Measurements from ENCODE around the gene DNAJC12. TPM values are rescaled to one million over a fixed set of nuclear protein-coding genes. Genes with fewer than 3 reads are reported as not detected.

Gene DNAJC12
- polyA plus RNA-seq (2012; rRNA removed): 7.9 and 9.3 TPM in 2 replicates
- 13.8 and 18.3 TPM in 2 replicates for polyA plus RNA-seq (2012; cell fraction: cytosol; rRNA removed)
- polyA plus RNA-seq (2012; cell fraction: nucleus; rRNA removed): 2.4 and 4.2 TPM in 2 replicates

DNA sequence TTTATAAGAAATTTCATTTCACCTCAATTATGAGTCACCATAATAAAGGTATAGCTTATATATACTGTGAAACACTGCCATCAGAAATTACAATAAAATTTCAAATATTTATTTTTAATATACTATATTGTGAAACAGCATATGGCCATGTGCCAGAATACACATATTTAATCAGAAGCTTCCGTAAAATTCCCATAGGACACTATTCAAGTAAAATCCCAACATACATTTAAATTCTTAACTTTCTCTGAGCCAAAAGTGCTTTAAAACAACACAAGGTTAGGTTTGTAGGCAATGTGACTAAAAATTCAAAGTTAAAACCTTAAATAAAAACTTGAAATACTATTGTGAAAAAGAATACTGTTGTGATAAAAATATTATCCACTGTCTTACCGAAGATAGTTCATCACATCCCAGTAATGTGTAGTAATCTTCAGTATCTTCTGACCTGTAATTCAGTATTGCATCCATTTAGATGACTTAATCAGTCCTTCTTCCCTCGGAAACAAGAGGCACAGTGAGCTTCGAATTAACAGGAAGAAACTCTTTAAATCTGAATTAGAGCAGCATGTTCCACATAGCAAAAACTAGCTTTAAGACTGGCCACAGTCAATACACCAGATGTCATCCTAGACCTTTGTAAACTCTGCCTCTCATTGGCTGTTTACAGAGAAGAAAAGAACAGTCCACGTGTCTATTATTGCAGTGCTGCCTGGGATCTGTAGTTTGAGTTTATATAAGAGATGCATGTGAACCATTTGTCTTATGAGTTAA lies at the start of gene DNAJC12:
DNAJC12 (minus strand) TSS at position 648 of the 774 bp plus-strand sequence; CDS start at position 471, 177 bp downstream.
- Histone ChIP-seq H3K4me2 (peak within 1 kb of the TSS; percentile 47; the same call in 1 of the 2 replicates), H3K9me3 (no peaks in the 10 kb centered on the region), H3K4me1 (ENCODE audit: control insufficient read depth in 1 of 2, insufficient read depth in 2 of 2, low read depth in 1 of 2, low read length in 1 of 2) (peaks cover 0 to 4% of the 10 kb centered on the region in 2 experiments; a peak in 2 of 4 replicates), H3F3A (replicated peaks; ENCODE audit: insufficient read depth) (no peaks in the 10 kb centered on the region), H3K4me3 (ENCODE audit: low read depth in 2 of 2, low read length in 1 of 2) (peak within 1 kb of the TSS; percentile 21 to 53; a peak in 3 of 4 replicates), H3K36me3 (replicated peaks in 1 of 2; ENCODE audit: control insufficient read depth in 1 of 2, insufficient read depth in 2 of 2, low read length in 1 of 2) (no peaks in the 10 kb centered on the region), H2AFZ (ENCODE audit: low read depth) (peak within 1 kb of the TSS; percentile 73), H3K79me2 (ENCODE audit: insufficient read depth) (no peaks in the 10 kb centered on the region), H3K27ac (ENCODE audit: low read depth in 2 of 2, low read length in 1 of 2) (peak within 1 kb of the TSS; percentile 5 to 67; a peak in 3 of 4 replicates), H4K20me1 (ENCODE audit: insufficient read depth) (no peaks in the 10 kb centered on the region), H3K9me2 (no peaks in the 10 kb centered on the region), H3K9ac (peak within 1 kb of the TSS; percentile 13; the same call in 1 of the 2 replicates), H3K27me3 (ENCODE audit: insufficient read depth) (no peaks in the 10 kb centered on the region)
- ChIA-PET POLR2A (interaction anchor here (1.4 kb wide), 1 partner anchor 46 kb away, joined by 7 read pairs; the partner anchor contains the start of gene SIRT1), CTCF (interaction anchor here (0.8 to 2.1 kb wide), 3 partner anchors 12 to 44 kb away, joined by 3 to 15 read pairs (median 3); no protein-coding TSS in a partner anchor)
- TF ChIP-seq SIN3A (IDR thresholded peaks at IDR 0.05; ENCODE audit: borderline replicate concordance, low read depth, low read length) (0 out of 2 replicates have a peak, but pooled peaks have one; percentile 26), NRF1 (IDR thresholded peaks at IDR 0.05; ENCODE audit: low read depth, low read length) (no peak), CHD2 (IDR thresholded peaks at IDR 0.05; ENCODE audit: low read length, partially characterized antibody) (no peak), MEF2A (IDR thresholded peaks at IDR 0.05; ENCODE audit: borderline replicate concordance, low read depth) (no peak), RXRA (IDR thresholded peaks at IDR 0.05; ENCODE audit: borderline replicate concordance, low read depth) (no peak), NFIC (IDR thresholded peaks at IDR 0.05; ENCODE audit: borderline replicate concordance) (no peak), SMC3 (IDR thresholded peaks at IDR 0.05; ENCODE audit: low read depth, low read length) (no peak), FOSL2 (IDR thresholded peaks at IDR 0.05; ENCODE audit: borderline replicate concordance, low read depth) (no peak), TEAD4 (IDR thresholded peaks at IDR 0.05; ENCODE audit: borderline replicate concordance, insufficient read depth) (no peak), MXI1 (IDR thresholded peaks at IDR 0.05; ENCODE audit: low read depth, low read length) (peak; percentile 96), RFX5 (IDR thresholded peaks at IDR 0.05; ENCODE audit: low read length) (no peak), POLR2AphosphoS5 (IDR thresholded peaks at IDR 0.05; ENCODE audit: low read depth, low read length) (peak; percentile 49; the same call in 1 of the 2 replicates), FOXJ3 (CRISPR knock-in tag; IDR thresholded peaks at IDR 0.05) (no peak), EZH2phosphoT487 (IDR thresholded peaks at IDR 0.05; ENCODE audit: borderline replicate concordance, low read depth) (no peak), ELF1 (IDR thresholded peaks at IDR 0.05) (no peak)
- TF ChIP-seq, protein P1, sequence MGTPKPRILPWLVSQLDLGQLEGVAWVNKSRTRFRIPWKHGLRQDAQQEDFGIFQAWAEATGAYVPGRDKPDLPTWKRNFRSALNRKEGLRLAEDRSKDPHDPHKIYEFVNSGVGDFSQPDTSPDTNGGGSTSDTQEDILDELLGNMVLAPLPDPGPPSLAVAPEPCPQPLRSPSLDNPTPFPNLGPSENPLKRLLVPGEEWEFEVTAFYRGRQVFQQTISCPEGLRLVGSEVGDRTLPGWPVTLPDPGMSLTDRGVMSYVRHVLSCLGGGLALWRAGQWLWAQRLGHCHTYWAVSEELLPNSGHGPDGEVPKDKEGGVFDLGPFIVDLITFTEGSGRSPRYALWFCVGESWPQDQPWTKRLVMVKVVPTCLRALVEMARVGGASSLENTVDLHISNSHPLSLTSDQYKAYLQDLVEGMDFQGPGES (IDR thresholded peaks at IDR 0.05; ENCODE audit: low read depth, low read length): no peak; the same call in 1 of the 2 replicates
- TF ChIP-seq, protein P2, sequence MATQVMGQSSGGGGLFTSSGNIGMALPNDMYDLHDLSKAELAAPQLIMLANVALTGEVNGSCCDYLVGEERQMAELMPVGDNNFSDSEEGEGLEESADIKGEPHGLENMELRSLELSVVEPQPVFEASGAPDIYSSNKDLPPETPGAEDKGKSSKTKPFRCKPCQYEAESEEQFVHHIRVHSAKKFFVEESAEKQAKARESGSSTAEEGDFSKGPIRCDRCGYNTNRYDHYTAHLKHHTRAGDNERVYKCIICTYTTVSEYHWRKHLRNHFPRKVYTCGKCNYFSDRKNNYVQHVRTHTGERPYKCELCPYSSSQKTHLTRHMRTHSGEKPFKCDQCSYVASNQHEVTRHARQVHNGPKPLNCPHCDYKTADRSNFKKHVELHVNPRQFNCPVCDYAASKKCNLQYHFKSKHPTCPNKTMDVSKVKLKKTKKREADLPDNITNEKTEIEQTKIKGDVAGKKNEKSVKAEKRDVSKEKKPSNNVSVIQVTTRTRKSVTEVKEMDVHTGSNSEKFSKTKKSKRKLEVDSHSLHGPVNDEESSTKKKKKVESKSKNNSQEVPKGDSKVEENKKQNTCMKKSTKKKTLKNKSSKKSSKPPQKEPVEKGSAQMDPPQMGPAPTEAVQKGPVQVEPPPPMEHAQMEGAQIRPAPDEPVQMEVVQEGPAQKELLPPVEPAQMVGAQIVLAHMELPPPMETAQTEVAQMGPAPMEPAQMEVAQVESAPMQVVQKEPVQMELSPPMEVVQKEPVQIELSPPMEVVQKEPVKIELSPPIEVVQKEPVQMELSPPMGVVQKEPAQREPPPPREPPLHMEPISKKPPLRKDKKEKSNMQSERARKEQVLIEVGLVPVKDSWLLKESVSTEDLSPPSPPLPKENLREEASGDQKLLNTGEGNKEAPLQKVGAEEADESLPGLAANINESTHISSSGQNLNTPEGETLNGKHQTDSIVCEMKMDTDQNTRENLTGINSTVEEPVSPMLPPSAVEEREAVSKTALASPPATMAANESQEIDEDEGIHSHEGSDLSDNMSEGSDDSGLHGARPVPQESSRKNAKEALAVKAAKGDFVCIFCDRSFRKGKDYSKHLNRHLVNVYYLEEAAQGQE (IDR thresholded peaks at IDR 0.05; ENCODE audit: low read depth, low read length): no peak
- TF ChIP-seq, protein P3, sequence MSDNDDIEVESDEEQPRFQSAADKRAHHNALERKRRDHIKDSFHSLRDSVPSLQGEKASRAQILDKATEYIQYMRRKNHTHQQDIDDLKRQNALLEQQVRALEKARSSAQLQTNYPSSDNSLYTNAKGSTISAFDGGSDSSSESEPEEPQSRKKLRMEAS (IDR thresholded peaks at IDR 0.05; ENCODE audit: low read depth): peak; percentile 87
- TF ChIP-seq, protein P4, sequence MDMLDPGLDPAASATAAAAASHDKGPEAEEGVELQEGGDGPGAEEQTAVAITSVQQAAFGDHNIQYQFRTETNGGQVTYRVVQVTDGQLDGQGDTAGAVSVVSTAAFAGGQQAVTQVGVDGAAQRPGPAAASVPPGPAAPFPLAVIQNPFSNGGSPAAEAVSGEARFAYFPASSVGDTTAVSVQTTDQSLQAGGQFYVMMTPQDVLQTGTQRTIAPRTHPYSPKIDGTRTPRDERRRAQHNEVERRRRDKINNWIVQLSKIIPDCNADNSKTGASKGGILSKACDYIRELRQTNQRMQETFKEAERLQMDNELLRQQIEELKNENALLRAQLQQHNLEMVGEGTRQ (IDR thresholded peaks at IDR 0.05; ENCODE audit: borderline replicate concordance, low read depth, low read length): no peak; the same call in 1 of the 2 replicates
- TF ChIP-seq, protein P5, sequence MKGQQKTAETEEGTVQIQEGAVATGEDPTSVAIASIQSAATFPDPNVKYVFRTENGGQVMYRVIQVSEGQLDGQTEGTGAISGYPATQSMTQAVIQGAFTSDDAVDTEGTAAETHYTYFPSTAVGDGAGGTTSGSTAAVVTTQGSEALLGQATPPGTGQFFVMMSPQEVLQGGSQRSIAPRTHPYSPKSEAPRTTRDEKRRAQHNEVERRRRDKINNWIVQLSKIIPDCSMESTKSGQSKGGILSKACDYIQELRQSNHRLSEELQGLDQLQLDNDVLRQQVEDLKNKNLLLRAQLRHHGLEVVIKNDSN (IDR thresholded peaks at IDR 0.05; ENCODE audit: borderline replicate concordance, low read depth): peak; percentile 90
- 1% methylated on average over 5 of the region's 5 CpGs for WGBS (ENCODE audit: low lambda C conversion rate)
- peak; percentile 75 for DNase-seq
